Hepatic stellate cell (primary cell): ENCODE data around the gene INPP5A.
"Not testable (repeated sequence)": the region's sequence is repeated elsewhere in the genome, so short reads cannot be mapped to it uniquely, and the experiment has no call there.

Experiments
- DNase-seq: peaks from one replicate; pipeline ENCODE4 v3.0.0; 2011; ENCODE audit warnings: low spot score

Gene INPP5A, protein sequence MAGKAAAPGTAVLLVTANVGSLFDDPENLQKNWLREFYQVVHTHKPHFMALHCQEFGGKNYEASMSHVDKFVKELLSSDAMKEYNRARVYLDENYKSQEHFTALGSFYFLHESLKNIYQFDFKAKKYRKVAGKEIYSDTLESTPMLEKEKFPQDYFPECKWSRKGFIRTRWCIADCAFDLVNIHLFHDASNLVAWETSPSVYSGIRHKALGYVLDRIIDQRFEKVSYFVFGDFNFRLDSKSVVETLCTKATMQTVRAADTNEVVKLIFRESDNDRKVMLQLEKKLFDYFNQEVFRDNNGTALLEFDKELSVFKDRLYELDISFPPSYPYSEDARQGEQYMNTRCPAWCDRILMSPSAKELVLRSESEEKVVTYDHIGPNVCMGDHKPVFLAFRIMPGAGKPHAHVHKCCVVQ

DNA sequence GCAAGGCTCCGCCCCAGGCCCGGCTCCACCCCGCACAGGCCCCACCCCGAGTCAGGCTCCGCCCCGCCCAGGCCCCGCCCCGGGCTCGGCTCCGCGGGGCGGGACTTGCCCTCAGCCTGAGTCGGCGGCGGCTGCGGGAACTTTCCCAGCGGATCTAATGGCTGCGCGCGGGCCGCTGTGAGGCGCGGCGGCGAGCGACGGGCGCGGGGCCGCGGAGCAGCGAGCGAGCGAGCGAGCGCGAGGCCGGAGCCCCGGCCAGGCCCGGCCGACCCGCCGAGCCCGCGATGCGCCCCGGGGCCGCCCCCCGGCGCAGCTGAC lies at the start of gene INPP5A:
INPP5A (plus strand) TSS at position 104 of the 318 bp plus-strand sequence. CDS start 310 bp downstream, outside the sequence.
- no peak for DNase-seq

GRCh38 chr10:132488231-132488821 lies 49.3 kb upstream of the INPP5A start:
- DNase-seq = no peak

DNA sequence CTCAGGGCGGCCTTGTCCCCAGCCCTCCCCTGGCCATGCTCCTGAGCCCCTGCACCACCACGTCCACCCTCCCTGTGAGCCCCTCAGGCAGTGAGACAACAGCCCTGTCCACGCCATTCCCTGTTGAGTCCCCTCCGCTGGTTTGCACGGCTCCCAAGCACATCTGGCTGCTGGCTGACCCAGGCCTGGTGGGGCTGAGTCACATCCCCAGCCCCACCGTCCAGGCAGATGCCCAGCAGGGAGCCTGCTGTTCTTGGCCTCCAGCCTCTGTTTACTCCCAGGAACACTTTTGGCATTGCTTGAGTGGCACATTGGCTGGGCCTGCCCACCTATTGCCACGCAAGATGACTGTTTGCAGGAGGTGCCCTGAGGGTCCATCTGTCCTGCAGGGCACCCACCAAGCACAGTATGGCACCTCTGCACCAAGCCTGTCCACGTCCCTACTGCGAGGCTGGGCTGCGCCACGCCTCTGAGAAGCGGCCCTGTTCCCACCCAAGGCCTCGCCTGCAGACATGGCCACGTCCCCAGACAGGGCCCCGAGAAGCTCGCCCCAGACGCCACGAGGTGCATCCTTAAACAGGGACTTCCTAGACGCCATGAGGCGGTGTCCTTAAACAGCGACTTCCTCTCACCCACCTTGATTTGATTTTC lies 48.4 kb upstream of the INPP5A start:
- no peak for DNase-seq

DNA sequence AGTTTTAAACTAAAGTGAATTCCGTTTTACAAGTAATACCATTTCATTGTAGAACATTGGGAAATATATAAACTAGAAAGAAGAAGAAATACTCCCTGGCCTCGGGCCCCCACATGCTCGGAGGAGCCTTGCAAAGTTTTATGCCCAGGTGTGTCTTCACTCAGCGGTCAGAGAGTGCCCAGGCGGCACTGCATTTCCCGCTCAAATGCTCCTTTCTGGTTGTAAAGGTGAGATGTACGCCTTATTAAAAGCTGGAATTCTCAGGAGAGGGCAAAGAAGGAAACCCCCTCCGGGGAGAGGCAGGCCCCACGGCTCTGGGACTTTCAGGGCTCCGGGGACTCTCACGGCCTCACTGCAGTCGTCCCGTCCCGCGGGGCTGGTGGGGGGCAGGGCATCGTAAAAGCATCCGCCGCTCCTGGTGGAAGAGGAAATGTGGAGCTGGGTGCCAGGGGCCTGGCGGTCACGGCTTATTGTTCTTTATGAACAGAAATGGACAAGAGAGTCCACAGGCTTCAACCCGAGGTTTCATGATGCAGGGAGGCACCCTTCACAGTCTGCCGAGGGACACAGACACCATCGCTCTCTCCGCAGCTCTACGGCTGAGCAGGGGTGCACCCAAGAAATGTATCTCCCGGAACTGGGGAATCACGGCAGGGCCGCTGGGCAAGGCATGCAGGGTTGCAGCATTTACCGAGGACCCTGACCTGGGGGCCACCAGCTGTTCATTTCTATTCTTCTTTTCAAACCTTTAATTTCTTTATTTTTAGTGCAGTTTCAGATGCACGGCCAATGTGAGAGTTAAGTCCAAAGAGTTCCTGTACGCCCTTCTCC lies 47.7 kb upstream of the INPP5A start:
- no peak for DNase-seq

GRCh38 chr10:132491534-132491933 lies 46.1 kb upstream of the INPP5A start:
- not testable (repeated sequence) for DNase-seq

GRCh38 chr10:132492323-132493025 lies 45.1 kb upstream of the INPP5A start:
- DNase-seq = no peak

DNA sequence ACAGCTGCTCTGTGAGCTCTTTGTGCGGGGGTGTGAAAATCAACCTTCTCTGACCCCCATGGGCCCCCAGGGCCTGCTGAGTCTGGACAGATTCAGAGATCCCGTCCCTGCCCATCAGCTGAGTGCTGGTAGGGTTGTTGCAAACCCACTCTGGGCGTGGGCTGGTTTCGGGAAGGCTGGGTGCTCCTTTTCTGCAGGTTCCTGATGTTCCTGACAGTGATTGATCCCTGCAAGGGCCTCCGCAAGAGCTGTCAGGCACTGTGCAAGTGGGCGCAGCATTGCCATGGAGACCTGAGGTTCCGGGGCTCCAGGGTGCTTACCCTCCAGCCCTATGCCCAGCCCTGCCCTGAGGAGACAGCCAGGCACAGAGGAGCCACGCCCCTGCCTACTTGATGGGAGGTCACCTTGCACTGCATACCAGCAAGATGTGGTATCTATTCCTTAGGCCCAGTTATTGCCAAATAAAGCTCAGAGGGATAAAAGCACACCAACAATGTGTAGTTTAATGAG lies 44.3 kb upstream of the INPP5A start:
- no peak for DNase-seq

GRCh38 chr10:132493756-132494290 lies 43.8 kb upstream of the INPP5A start:
- no peak for DNase-seq

- DNase-seq = no peak
Observed at GRCh38 chr10:132494866-132495630, 42.5 kb upstream of the INPP5A start.

- no peak for DNase-seq
Observed at GRCh38 chr10:132496360-132497062, 41.1 kb upstream of the INPP5A start.

DNA sequence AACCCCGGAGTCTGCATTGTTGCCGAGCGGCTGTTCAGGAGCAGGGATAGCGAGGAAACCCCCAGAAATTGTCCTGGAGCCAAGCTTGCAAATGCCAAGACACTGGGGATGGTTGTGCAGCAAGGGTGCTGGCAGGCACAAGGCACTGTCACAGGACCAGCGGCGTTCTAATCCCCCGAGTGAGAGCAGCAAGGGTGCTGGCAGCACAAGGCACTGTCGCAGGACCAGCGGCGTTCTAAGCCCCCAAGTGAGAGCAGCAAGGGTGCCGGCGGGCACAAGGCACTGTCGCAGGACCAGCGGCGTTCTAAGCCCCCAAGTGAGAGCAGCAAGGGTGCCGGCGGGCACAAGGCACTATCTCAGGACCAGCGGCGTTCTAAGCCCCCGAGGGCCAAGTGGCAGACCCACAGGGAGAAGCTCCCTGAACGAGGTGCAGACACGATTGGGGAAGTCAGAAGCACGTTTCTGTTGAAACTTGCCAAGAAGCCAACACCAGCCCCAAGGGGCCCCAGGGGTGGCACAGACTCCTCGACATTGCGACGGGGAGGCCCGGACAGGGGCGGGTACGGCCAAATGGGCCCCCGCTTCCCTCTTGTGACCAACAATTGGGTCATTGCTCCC lies 40.4 kb upstream of the INPP5A start:
- DNase-seq = no peak

GRCh38 chr10:132497861-132498561 lies 39.6 kb upstream of the INPP5A start:
- no peak for DNase-seq

DNA sequence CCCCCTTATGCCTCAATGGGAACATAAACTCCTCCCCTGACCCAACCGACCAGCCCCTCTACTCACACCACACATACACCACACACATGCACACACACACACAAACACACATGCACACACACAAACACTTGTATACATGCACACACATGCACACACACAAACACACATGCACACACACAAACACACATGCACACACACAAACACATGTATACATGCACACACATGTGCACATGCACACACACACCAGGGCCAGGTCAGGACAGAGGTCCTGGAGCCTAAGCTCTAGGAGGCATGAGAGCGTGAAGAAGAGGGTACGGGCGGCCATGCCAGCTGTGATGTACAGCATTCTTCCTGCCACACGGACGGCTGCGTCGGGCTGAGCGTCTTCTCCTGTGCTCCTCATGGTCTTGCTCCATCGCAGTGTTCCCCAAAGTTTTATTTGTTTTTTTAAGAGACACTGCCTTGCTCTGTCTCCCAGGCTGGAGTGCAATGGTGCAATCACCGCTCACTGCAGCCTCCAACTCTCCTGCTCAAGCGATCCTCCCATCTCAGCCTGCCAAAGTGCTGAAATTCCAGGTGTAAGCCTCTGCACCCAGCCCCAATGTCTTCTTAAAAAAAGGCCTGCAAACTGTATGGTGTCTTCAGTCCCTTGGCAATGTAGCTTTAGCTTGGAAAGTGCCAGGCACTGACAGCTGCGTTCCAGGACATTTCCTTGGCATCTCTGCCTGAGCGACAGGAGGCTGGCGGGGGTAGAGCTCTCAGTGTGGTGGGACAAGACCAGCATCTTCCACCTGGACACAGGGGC lies 38.8 kb upstream of the INPP5A start:
- DNase-seq = no peak

GRCh38 chr10:132499367-132499685 lies 38.3 kb upstream of the INPP5A start:
- no peak for DNase-seq

GRCh38 chr10:132500781-132501415 lies 36.7 kb upstream of the INPP5A start:
- DNase-seq = no peak

GRCh38 chr10:132502544-132503300 lies 34.9 kb upstream of the INPP5A start:
- no peak for DNase-seq
